HG02840 (cell line): ENCODE results near the gene POFUT2.

Experiments used
- ATAC-seq: cut with Tn5 transposase; IDR thresholded peaks from one replicate; pipeline ENCODE4 v1.9.1; 2021; ENCODE audit warnings: mild to moderate bottlenecking, moderate library complexity, moderate number of reproducible peaks; ENCODE audit not compliant: unreplicated experiment, low FRiP score

Gene POFUT2

GRCh38 chr21:45266518-45267389, 20.9 kb downstream of the POFUT2 start:
- no peak for ATAC-seq

GRCh38 chr21:45265721-45266517, 21.8 kb downstream of the POFUT2 start:
- no peak for ATAC-seq

DNA sequence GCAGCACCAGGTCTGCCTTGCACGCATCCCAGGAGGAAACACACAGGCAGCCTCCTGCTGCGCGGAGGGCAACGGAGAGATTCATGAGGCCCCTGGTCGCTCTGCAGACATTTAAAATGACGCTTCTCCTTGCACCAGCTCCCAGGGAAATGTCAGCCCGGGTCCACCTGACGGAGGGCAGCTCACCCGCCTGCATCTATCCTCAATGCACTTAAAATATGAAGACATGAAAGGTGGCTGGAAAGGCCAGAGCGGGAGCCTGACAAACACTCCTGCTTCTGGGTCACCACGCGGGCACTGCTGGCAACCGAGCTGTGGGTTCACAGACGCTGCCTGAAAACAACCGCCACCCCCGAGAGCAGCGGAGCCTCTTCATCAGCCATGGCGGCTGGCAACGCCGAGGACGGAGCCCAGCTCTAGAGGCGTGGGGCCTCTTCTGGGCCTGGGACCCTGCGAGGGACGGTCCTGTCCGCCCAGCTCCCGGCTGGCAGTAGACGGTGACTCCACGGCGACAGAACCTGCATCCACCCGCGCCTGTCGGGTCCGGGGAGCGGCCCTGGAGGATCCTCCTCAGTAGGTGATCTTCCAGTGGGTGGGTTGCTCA, 22.7 kb downstream of the POFUT2 start:
- no peak for ATAC-seq

DNA sequence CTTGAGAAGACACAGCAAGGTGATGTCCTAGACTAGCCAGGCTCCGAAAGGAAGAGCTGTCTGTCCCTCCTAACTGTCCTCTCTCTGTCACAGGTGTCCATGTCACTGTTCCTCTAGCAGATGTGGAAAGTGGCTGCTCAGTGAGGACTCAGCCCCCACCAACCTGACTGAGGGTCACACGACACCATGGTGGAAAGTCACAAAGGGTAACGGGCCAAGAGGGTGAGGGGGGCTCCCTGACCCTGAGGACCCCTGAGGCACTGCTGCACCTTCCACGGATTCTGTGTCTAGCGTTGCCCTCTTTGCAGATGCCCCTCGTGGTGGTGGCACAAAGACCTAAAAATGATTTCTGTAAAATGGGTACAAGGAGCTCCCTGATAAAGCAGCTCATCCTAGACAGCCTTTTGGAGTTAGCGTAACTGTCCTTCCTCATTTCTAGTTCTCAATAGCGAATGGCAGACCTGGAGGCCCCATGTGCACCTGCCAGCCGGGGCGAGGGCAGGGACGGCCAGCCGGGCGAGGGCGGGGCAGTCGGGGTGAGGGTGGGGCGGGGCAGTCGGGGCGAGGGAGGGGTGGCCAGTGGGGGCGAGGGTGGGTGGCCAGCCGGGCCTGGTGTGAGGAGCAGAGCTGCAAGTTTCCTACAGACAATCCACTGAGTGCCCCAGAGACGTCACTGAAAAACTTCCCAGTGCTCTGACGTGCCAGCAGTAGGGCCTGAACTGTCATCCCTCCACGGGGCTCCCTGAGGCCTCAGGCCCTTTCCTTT, 23.4 kb downstream of the POFUT2 start:
- no peak for ATAC-seq

GRCh38 chr21:45263534-45263933, 24.2 kb downstream of the POFUT2 start:
- ATAC-seq = no peak

GRCh38 chr21:45262616-45263015, 25.1 kb downstream of the POFUT2 start:
- ATAC-seq = no peak

- no peak for ATAC-seq
These were observed 25.6 kb downstream of the POFUT2 start for GRCh38 chr21:45262041-45262581.

GRCh38 chr21:45261093-45261492, 26.6 kb downstream of the POFUT2 start:
- no peak for ATAC-seq

GRCh38 chr21:45260191-45260825, 27.4 kb downstream of the POFUT2 start:
- ATAC-seq = no peak

DNA sequence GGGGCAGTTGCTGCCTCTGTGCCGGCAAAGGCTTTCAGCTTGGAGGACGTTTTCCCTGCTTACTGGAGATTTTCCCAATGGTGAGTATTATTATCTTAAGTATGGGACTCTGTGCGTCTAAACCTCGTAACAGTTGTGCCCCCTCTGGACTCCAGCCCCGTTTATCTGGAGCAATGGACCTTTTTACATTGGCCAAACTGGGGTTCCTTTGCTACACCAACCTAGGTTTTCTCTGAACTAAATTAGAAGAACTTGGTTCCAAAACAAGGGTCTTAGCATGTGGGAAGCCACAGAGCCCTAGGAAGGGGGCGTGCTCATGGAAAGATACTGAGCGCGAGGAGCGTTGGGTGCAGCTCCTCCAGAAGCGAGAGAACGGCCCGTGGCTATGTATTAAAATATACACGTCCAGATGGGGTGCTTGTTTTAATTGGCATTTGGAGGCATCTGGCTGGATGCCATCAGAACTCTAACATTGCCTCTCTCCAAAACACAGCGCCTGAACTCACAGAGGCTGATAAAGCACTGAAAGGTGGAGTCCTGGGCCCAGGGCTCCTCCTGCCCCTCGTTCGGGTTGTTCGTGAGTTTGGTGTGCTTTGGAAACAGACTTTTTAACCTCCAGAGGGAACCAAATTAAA, 28.4 kb downstream of the POFUT2 start:
- no peak for ATAC-seq

DNA sequence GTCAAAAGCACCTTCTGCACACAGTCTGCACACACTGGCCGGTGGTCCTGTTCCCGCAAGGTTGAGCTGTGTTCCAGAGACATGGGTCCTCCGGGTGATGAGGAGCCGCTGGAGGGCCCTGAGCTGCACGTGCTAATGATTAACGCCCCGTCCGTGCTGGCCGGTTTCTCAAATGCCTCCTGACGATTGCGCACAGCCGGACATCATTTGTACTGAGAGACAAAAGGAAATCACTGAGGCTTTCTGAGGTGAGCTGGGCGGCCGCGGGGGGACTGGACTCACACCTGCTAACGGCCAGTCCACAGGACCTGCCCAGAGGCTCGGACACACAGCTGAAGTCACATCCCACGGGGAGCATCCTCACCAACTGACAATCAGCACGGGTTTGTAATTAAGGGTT, 29.2 kb downstream of the POFUT2 start:
- no peak for ATAC-seq

GRCh38 chr21:45257673-45258341, 29.9 kb downstream of the POFUT2 start:
- no peak for ATAC-seq

GRCh38 chr21:45256912-45257672, 30.6 kb downstream of the POFUT2 start:
- no peak for ATAC-seq

DNA sequence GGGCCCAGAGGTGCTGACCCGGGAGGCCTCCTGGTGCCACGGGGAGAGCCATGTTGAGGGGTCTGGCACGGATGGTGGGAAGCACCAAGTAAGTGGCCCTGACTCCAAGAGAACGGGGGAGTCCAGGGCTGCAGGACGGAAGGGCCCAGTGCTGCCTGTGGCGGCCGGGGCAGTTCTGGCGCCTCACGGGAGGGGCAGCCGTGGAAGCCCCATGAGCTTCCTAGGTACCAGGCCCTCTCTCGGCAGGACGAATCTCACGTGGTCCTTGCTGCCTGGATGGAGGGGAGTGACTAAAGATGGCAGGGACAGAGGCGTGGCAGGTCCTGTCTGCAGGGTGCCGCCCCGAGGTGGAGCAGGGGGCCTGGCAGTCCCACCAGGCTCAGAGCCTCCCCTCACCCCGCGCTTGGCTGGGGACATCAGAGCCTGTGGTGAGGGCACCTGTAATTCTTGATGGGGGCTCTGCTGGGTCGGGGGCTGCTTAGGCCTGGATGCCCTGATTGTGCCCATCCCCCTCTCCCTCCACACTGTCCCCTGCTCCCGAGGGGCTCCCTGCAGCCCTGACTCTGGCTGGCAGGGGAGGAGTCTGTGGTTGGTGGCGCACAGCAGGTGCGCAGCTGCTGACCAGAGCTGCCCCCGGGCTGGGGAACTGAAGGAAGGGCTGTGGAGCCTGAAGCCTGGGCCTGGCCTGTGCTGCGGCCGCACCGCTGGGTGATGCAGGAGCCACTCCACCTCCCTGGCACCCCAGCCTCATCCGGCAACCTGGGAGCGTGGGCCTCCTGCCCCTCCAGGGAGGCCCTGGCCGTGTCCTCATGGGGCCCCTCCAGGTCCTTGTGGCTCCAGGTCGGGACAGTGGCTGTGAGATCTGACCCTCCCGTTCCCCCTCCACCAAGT, 31.4 kb downstream of the POFUT2 start:
- ATAC-seq = no peak

- ATAC-seq = no peak
These were observed 32.2 kb downstream of the POFUT2 start for GRCh38 chr21:45255381-45256020.

GRCh38 chr21:45254460-45254930, 33.2 kb downstream of the POFUT2 start:
- ATAC-seq = no peak
